ENCODE data around the gene SLC13A5. TPM values are rescaled to one million over a fixed set of nuclear protein-coding genes. Genes with fewer than 3 reads are reported as not detected.
"Not testable (repeated sequence)": the region's sequence is repeated elsewhere in the genome, so short reads cannot be mapped to it uniquely, and the experiment has no call there.

SLC13A5 gene
- total RNA-seq, 2 donors from 2014 or later, result not detected

GRCh38 chr17:6704470-6705052, 8.6 kb downstream of the SLC13A5 start:
- DNase-seq (ENCODE audit: low spot score) (no peak), ATAC-seq (peak in 1 of 2 donors; percentile 22)
- Mint-ChIP-seq H3K4me3 (no peak overlapping the region), H3K4me1 (ENCODE audit: low read depth in 2 of 2) (no peaks in the 10 kb centered on the region), H3K36me3 (no peaks in the 10 kb centered on the region), H3K9me3 (no peaks in the 10 kb centered on the region), H3K27ac (peak overlapping the region in 1 of 2 donors; percentile 23), H3K27me3 (peaks cover 28 to 39% of the 10 kb centered on the region in 2 donors)

- H3K4me1 Mint-ChIP-seq (ENCODE audit: low read depth in 2 of 2), result no peaks in the 10 kb centered on the region
- H3K4me3 Mint-ChIP-seq, result no peak overlapping the region
- no peak overlapping the region for H3K27ac Mint-ChIP-seq
- no peaks in the 10 kb centered on the region for H3K36me3 Mint-ChIP-seq
- DNase-seq (ENCODE audit: low spot score) (no peak), ATAC-seq (no peak)
- no peaks in the 10 kb centered on the region for H3K9me3 Mint-ChIP-seq
- H3K27me3 Mint-ChIP-seq, result peaks cover 23 to 31% of the 10 kb centered on the region in 2 donors
Measured at GRCh38 chr17:6703751-6704150, 9.4 kb downstream of the SLC13A5 start.

DNA sequence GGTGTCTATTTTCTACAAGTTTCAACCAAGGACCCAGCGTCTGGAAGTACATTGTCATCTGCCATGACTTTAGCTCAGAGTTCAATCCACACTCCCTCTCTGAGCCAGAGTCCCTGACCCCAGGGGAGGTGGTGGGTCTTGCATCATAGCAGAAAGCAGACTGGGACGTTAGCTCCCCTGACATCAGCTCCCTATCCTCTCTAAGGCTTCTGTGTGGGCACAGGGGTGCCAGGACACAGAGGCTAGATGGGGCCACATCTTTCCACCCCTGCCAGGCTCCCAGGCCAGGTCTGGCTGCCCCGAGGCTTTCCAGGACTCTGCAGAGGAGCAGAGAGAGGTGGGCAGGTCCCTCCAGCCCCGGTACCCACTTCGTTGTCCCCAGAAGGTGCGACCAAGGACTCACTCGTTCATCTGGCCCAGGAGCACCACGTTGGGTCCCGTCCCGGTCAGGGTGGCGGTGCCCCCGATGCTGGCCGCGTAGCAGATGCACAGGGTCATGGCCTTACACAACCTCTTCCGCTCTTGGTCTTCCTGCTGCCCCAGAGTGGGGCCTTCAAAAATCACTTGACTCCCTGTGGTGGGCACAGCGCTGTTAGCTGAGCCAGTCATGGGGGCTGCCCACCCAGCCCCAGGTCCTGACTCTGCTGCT, 10.5 kb downstream of the SLC13A5 start:
- no peak for DNase-seq (ENCODE audit: low spot score)
- Mint-ChIP-seq H3K4me3 (no peak overlapping the region), H3K27ac (no peak overlapping the region), H3K27me3 (peaks cover 18 to 22% of the 10 kb centered on the region in 2 donors), H3K4me1 (ENCODE audit: low read depth in 2 of 2) (no peaks in the 10 kb centered on the region), H3K36me3 (no peaks in the 10 kb centered on the region), H3K9me3 (no peaks in the 10 kb centered on the region)
- ATAC-seq, result no peak

GRCh38 chr17:6701719-6702118, 11.4 kb downstream of the SLC13A5 start:
- DNase-seq (ENCODE audit: low spot score) (no peak), ATAC-seq (peak in 1 of 2 donors; percentile 77)
- Mint-ChIP-seq H3K9me3 (no peaks in the 10 kb centered on the region), H3K4me3 (no peak overlapping the region), H3K4me1 (ENCODE audit: low read depth in 2 of 2) (no peaks in the 10 kb centered on the region), H3K27me3 (peaks cover 12 to 14% of the 10 kb centered on the region in 2 donors), H3K27ac (no peak overlapping the region), H3K36me3 (no peaks in the 10 kb centered on the region)

DNA sequence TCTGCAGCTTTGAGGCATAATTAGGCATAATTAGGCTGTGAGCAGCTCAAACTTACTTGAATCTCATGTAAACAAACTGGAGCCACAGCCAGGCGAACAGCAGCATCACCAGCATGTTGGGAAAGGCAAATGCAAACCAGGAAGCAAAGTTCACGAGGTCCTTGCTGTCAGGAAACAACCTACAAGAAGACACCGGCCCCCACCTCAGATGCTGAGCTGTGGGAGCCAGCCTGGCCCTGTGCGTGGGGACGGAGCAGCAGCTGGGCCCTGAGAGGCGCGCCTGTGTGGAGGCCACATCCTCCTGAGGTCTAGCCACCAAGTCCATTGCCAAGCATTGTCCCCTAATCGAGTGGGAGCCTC, 12.2 kb downstream of the SLC13A5 start:
- Mint-ChIP-seq H3K4me3 (no peak overlapping the region), H3K27ac (no peak overlapping the region), H3K27me3 (peaks cover 10 to 11% of the 10 kb centered on the region in 2 donors), H3K36me3 (no peaks in the 10 kb centered on the region), H3K4me1 (ENCODE audit: low read depth in 2 of 2) (no peaks in the 10 kb centered on the region), H3K9me3 (no peaks in the 10 kb centered on the region)
- peak; percentile 15 for DNase-seq (ENCODE audit: low spot score)
- ATAC-seq, result no peak

- Mint-ChIP-seq H3K27me3 (peaks cover 10 to 11% of the 10 kb centered on the region in 2 donors), H3K4me1 (ENCODE audit: low read depth in 2 of 2) (no peaks in the 10 kb centered on the region), H3K27ac (no peak overlapping the region), H3K4me3 (no peak overlapping the region), H3K9me3 (no peaks in the 10 kb centered on the region), H3K36me3 (no peaks in the 10 kb centered on the region)
- peak; percentile 12 for DNase-seq (ENCODE audit: low spot score)
- ATAC-seq, result no peak
Measured at GRCh38 chr17:6699997-6700947, 12.9 kb downstream of the SLC13A5 start.

DNA sequence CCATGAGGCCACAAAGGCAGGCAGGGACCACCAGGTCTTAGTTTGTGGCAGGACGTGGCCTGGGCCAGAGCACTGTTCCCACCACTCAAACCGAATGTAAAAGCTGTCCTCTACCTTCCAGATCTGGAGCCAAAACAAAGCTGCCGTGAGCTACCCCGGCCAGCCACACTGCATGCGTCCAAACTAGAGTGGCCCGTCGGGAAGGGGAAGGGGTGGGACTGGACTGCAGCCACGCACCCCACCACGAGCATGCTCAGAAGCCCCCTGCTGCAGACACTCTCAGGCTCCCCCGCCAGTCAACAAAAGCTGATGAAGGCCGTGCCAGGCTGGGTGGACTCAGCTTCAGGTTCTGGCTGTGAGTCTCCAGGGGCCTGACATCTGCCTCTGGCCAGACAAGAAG, 15.2 kb downstream of the SLC13A5 start:
- Mint-ChIP-seq H3K4me1 (ENCODE audit: low read depth in 2 of 2) (no peaks in the 10 kb centered on the region), H3K4me3 (no peak overlapping the region), H3K9me3 (no peaks in the 10 kb centered on the region), H3K27ac (no peak overlapping the region), H3K27me3 (peaks cover 13% of the 10 kb centered on the region in 2 donors), H3K36me3 (no peaks in the 10 kb centered on the region)
- peak; percentile 38 for DNase-seq (ENCODE audit: low spot score)
- ATAC-seq, result no peak

DNA sequence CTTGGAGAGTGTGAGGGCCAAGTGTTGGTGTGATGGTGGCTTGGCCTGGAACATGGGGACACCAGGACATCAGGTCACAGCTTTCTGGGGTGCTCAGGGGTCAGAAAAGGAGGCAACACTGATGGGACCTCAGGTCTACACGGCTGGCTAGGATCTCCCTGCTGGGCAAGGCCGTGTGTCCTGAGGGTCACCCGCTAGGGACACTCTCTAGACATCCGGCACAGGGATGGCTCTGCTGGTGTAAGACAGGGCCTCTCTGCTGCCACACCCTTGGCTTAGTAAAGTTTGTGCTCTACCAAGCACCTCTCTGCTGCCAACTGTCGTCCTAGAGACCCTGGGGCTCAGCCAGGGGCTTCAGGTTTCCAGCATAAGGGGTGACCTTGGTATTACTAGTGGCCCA, 16.3 kb downstream of the SLC13A5 start:
- H3K9me3 Mint-ChIP-seq, result no peaks in the 10 kb centered on the region
- H3K27me3 Mint-ChIP-seq, result peaks cover 15 to 24% of the 10 kb centered on the region in 2 donors
- no peak overlapping the region for H3K27ac Mint-ChIP-seq
- ATAC-seq, result peak in 1 of 2 donors; percentile 5
- DNase-seq (ENCODE audit: low spot score), result peak; percentile 32
- H3K36me3 Mint-ChIP-seq, result no peaks in the 10 kb centered on the region
- no peaks in the 10 kb centered on the region for H3K4me1 Mint-ChIP-seq (ENCODE audit: low read depth in 2 of 2)
- H3K4me3 Mint-ChIP-seq, result no peak overlapping the region

GRCh38 chr17:6695565-6695964, 17.6 kb downstream of the SLC13A5 start:
- ATAC-seq, result no peak
- no peak overlapping the region for H3K27ac Mint-ChIP-seq
- H3K9me3 Mint-ChIP-seq, result no peaks in the 10 kb centered on the region

GRCh38 chr17:6695051-6695450, 18.1 kb downstream of the SLC13A5 start:
- H3K36me3 Mint-ChIP-seq, result no peaks in the 10 kb centered on the region
- H3K27me3 Mint-ChIP-seq, result peaks cover 26 to 43% of the 10 kb centered on the region in 2 donors
- H3K4me3 Mint-ChIP-seq, result no peak overlapping the region
- no peak overlapping the region for H3K27ac Mint-ChIP-seq
- DNase-seq (ENCODE audit: low spot score) (no peak), ATAC-seq (no peak)
- H3K4me1 Mint-ChIP-seq (ENCODE audit: low read depth in 2 of 2), result no peaks in the 10 kb centered on the region
- no peaks in the 10 kb centered on the region for H3K9me3 Mint-ChIP-seq

More at GRCh38 chr17:6695565-6695964, 17.6 kb downstream of the SLC13A5 start:
- Mint-ChIP-seq H3K27me3 (peaks cover 23 to 38% of the 10 kb centered on the region in 2 donors), H3K4me1 (ENCODE audit: low read depth in 2 of 2) (no peaks in the 10 kb centered on the region), H3K4me3 (no peak overlapping the region), H3K36me3 (no peaks in the 10 kb centered on the region)
- no peak for DNase-seq (ENCODE audit: low spot score)

DNA sequence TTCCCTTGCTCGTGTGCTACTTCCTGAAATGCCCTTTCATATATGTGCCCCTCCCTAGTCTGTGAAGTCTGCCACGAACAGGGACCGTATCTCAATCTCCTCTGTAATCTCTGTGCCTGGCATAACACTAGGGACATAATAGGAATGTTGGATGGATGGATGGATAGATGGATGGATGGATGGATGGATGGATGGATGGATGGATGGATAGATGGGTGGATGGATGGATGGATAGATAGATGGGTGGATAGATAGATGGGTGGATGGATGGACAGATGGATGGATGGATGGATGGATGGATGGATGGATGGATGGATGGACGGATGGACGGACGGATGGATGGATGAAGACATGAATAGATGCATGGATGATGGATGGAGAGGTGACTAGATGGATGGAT, 21.2 kb downstream of the SLC13A5 start:
- not testable (repeated sequence) for H3K36me3 Mint-ChIP-seq; DNase-seq (ENCODE audit: low spot score); ATAC-seq; H3K27ac Mint-ChIP-seq; H3K9me3 Mint-ChIP-seq; H3K4me3 Mint-ChIP-seq; H3K4me1 Mint-ChIP-seq (ENCODE audit: low read depth in 2 of 2)
- peaks cover 31 to 52% of the 10 kb centered on the region in 2 donors for H3K27me3 Mint-ChIP-seq

GRCh38 chr17:6691546-6691945, 21.6 kb downstream of the SLC13A5 start:
- peaks cover 33 to 52% of the 10 kb centered on the region in 2 donors for H3K27me3 Mint-ChIP-seq
- no peak overlapping the region for H3K4me3 Mint-ChIP-seq
- DNase-seq (ENCODE audit: low spot score) (no peak), ATAC-seq (peak in 1 of 2 donors; percentile 40)
- no peaks in the 10 kb centered on the region for H3K9me3 Mint-ChIP-seq
- no peaks in the 10 kb centered on the region for H3K36me3 Mint-ChIP-seq
- no peak overlapping the region for H3K27ac Mint-ChIP-seq
- H3K4me1 Mint-ChIP-seq (ENCODE audit: low read depth in 2 of 2), result no peaks in the 10 kb centered on the region

GRCh38 chr17:6690641-6691040, 22.5 kb downstream of the SLC13A5 start:
- Mint-ChIP-seq H3K36me3 (no peaks in the 10 kb centered on the region), H3K4me3 (no peak overlapping the region), H3K9me3 (no peaks in the 10 kb centered on the region), H3K27me3 (peaks cover 33 to 60% of the 10 kb centered on the region in 2 donors), H3K27ac (no peak overlapping the region), H3K4me1 (ENCODE audit: low read depth in 2 of 2) (no peaks in the 10 kb centered on the region)
- no peak for DNase-seq (ENCODE audit: low spot score)
- no peak for ATAC-seq

GRCh38 chr17:6688944-6689343, 24.2 kb downstream of the SLC13A5 start:
- no peaks in the 10 kb centered on the region for H3K36me3 Mint-ChIP-seq
- no peaks in the 10 kb centered on the region for H3K9me3 Mint-ChIP-seq
- peaks cover 0 to 2% of the 10 kb centered on the region in 2 donors for H3K4me1 Mint-ChIP-seq (ENCODE audit: low read depth in 2 of 2)
- no peak for DNase-seq (ENCODE audit: low spot score)
- no peak overlapping the region for H3K27ac Mint-ChIP-seq
- H3K27me3 Mint-ChIP-seq, result peaks cover 35 to 52% of the 10 kb centered on the region in 2 donors
- ATAC-seq, result no peak
- H3K4me3 Mint-ChIP-seq, result no peak overlapping the region
